K562 (cell line): ENCODE data around the gene FBXO33. TPM values are rescaled to one million over a fixed set of nuclear protein-coding genes. Genes with fewer than 3 reads are reported as not detected.

ENCODE experiments used
- ATAC-seq: fragments of 200-7000 bp; cut with Tn5 transposase; 3 replicates; pipeline ENCODE4 v1.9.1; 2020; ENCODE audit warnings: moderate library complexity
- BruUV-seq: library from RNA; stranded (reverse); fragments of 400-500 nt; replicated peaks from 2 replicates; lab custom pipeline; 2021; lab: Mats Ljungman, UMichigan
- CTCF ChIA-PET: fragments of 300-600 bp; formaldehyde crosslinking; extraction: SDS; loops from one replicate; lab custom pipeline; 2021; ENCODE audit warnings: low intra/inter-chr PET ratio; lab: Yijun Ruan, JAX
- POLR2A ChIA-PET: fragments of 300-600, 350-650 bp; sonication (Branson Sonifier 250); formaldehyde crosslinking; extraction: SDS; loops from one replicate; lab custom pipeline; 2021; ENCODE audit warnings: antibody characterized with exemption, inconsistent platforms; lab: Yijun Ruan, JAX
- DNase-seq, 4 experiments: peaks; one replicate each; pipeline versions ENCODE4 v3.0.0 to v3.0.0-alpha.2; 2011 to 2018; ENCODE audit warnings: low spot score in 3 of 4, mixed read lengths in 3 of 4; ENCODE audit errors: extremely low read depth in 1 of 4
- FAIRE-seq: peaks from 2 replicates; lab custom pipeline; 2011; peaks lifted over from hg19 to GRCh38; lab: Jason Lieb, UNC
- H2AFZ ChIP-seq: 2 replicates; pipeline ENCODE4 v1.6.0; 2011; ENCODE audit warnings: low read depth, low read length, control low read depth, inconsistent platforms
- H3K27ac ChIP-seq: fragments of 200-600 bp; 3 replicates; pipeline ENCODE4 v1.8.0; 2011; ENCODE audit warnings: low read depth, mild to moderate bottlenecking, control low read depth, inconsistent platforms, low read length, moderate library complexity, mixed read lengths; ENCODE audit errors: extremely low read depth
- H3K27me3 ChIP-seq, 2 experiments: fragments of 300-600 bp in 1 of 2; 2 replicates in 1 of 2; 3 replicates in 1 of 2; pipeline versions ENCODE4 v1.6.0 to v1.8.0; 2011; ENCODE audit warnings: inconsistent platforms in 2 of 2, low read length in 2 of 2, mild to moderate bottlenecking in 1 of 2, mixed read lengths in 1 of 2, moderate library complexity in 1 of 2; ENCODE audit not compliant: control insufficient read depth in 2 of 2, insufficient read depth in 2 of 2
- H3K36me3 ChIP-seq: fragments of 300-600 bp; 3 replicates; pipeline ENCODE4 v1.8.0; 2011; ENCODE audit warnings: mild to moderate bottlenecking, low read length, inconsistent platforms; ENCODE audit not compliant: control insufficient read depth, insufficient read depth
- H3K4me1 ChIP-seq, 2 experiments: fragments of 200-600 bp in 1 of 2; replicated peaks in 1 of 2; 2 replicates in 1 of 2; 3 replicates in 1 of 2; pipeline versions ENCODE4 v1.5.1 to v1.8.0; 2011; ENCODE audit warnings: inconsistent platforms in 2 of 2, low read length in 2 of 2, mild to moderate bottlenecking in 1 of 2, mixed read lengths in 1 of 2, moderate library complexity in 1 of 2; ENCODE audit not compliant: control insufficient read depth in 2 of 2, insufficient read depth in 2 of 2
- H3K4me2 ChIP-seq: 2 replicates; pipeline ENCODE4 v1.6.1; 2011; ENCODE audit warnings: low read length, control low read depth, inconsistent platforms, mixed read lengths; ENCODE audit not compliant: insufficient read depth
- H3K4me3 ChIP-seq: fragments of 200-600 bp; sonication (generic), shearing (Covaris generic); 2 replicates; pipeline ENCODE4 v1.5.1; 2016; ENCODE audit warnings: control low read depth, inconsistent platforms
- H3K79me2 ChIP-seq: fragments of 200-600 bp; 3 replicates; pipeline ENCODE4 v1.8.0; 2011; ENCODE audit warnings: low read length, inconsistent platforms; ENCODE audit not compliant: control insufficient read depth, insufficient read depth
- H3K9ac ChIP-seq, 2 experiments: 2 replicates each; pipeline versions ENCODE4 v1.6.0 to v1.6.1; 2011; ENCODE audit warnings: low read depth in 2 of 2, low read length in 2 of 2, control low read depth in 1 of 2, inconsistent platforms in 1 of 2, mild to moderate bottlenecking in 1 of 2, mixed read lengths in 1 of 2; ENCODE audit not compliant: insufficient read depth in 1 of 2
- H3K9me1 ChIP-seq: one replicate; pipeline ENCODE4 v1.6.0; 2011; ENCODE audit warnings: inconsistent platforms, mild to moderate bottlenecking, low read length, moderate library complexity; ENCODE audit not compliant: control insufficient read depth, insufficient read depth
- H3K9me3 ChIP-seq: replicated peaks from 2 replicates; pipeline ENCODE4 v1.5.1; 2011; ENCODE audit warnings: low read depth, low read length, inconsistent platforms; ENCODE audit not compliant: control insufficient read depth, insufficient read depth
- H4K20me1 ChIP-seq: replicated peaks from 2 replicates; pipeline ENCODE4 v1.6.1; 2011; ENCODE audit warnings: low read length, inconsistent platforms, mixed read lengths; ENCODE audit not compliant: control insufficient read depth, insufficient read depth
- ARID3A ChIP-seq: IDR thresholded peaks from 2 replicates; pipeline ENCODE4 v1.6.1; 2012; ENCODE audit warnings: low read depth, low read length, improper control_type of control experiment, borderline replicate concordance
- CBX3 ChIP-seq, 2 experiments: IDR thresholded peaks; 1 replicate in 1 of 2; 2 replicates in 1 of 2; pipeline ENCODE4 v1.6.1; 2012; ENCODE audit warnings: inconsistent platforms in 2 of 2, low read length in 2 of 2, borderline replicate concordance in 1 of 2, control low read depth in 1 of 2
- DNMT1 ChIP-seq: fragments of 450-650 bp; IDR thresholded peaks from 2 replicates; pipeline ENCODE4 v1.6.1; 2016; ENCODE audit warnings: antibody characterized with exemption, mild to moderate bottlenecking
- FOXO4 ChIP-seq: fragments of 450-650 bp; formaldehyde crosslinking; IDR thresholded peaks from 2 replicates; pipeline ENCODE4 v1.4.0; 2020; ENCODE audit warnings: mild to moderate bottlenecking, moderate library complexity
- ILF3 ChIP-seq: fragments of 450-650 bp; IDR thresholded peaks from 2 replicates; pipeline ENCODE4 v1.6.1; 2018; ENCODE audit warnings: antibody characterized with exemption, mild to moderate bottlenecking, moderate library complexity, borderline replicate concordance
- IRF9 ChIP-seq: fragments of 450-650 bp; IDR thresholded peaks from 2 replicates; pipeline ENCODE4 v1.6.1; 2016; ENCODE audit warnings: missing biosample characterization, missing genetic modification characterization
- RFX1 ChIP-seq: fragments of 450-650 bp; IDR thresholded peaks from 2 replicates; pipeline ENCODE4 v1.6.1; 2016; ENCODE audit warnings: mild to moderate bottlenecking, moderate library complexity
- WGBS: fragments of 100-300 bp; shearing (Covaris generic); methylation state at CpG from one replicate; pipeline ENCODE4 v1.1.6; 2016; ENCODE audit warnings: low coverage, mixed read lengths; ENCODE audit not compliant: insufficient coverage; ENCODE audit errors: missing lambda C conversion rate; 5-methylcytosine and 5-hydroxymethylcytosine counted together
- in situ Hi-C: fragments of 300-500 bp; cut with MboI; formaldehyde crosslinking; loops from 4 replicates; pipeline ENCODE4 v1.15.0; 2018; ENCODE audit warnings: inconsistent platforms, mixed read lengths
- intact Hi-C: fragments of 100-400 bp; cut with micrococcal nuclease; formaldehyde crosslinking; loops from 2 replicates; pipeline ENCODE4 v1.14.2; 2022
- polyA plus RNA-seq, 8 experiments: library from polyadenylated mRNA; depleted of rRNA in 4 of 8; stranded (reverse) in 5 of 8; unstranded in 3 of 8; fragments of >200 nt; fragmentation: Nextera tagmentation in 2 of 8; fragmentation: Illumina TruSeq in 1 of 8; extraction: Ambion mirVana in 2 of 8; extraction: Trizol in 1 of 8; gene quantifications; 2 replicates each; pipeline versions ENCODE4 v1.2.1 to v1.2.3, GENCODE V29; 2011 to 2014; ENCODE audit warnings: inconsistent platforms in 1 of 8, missing spikeins in 1 of 8
- total RNA-seq, 7 experiments: library from RNA; depleted of rRNA in 6 of 7; stranded (reverse); fragments of >200 nt in 6 of 7; fragmentation: Illumina TruSeq in 2 of 7; extraction: Trizol in 2 of 7; gene quantifications; 2 replicates each; pipeline versions ENCODE4 v1.2.1 to v1.2.3, GENCODE V29; 2011 to 2021; ENCODE audit warnings: low replicate concordance in 1 of 7
- TF ChIP-seq, protein P1 (sequence below): sonication (generic); formaldehyde crosslinking; IDR thresholded peaks from 2 replicates; pipeline ENCODE4 v1.8.0; 2023; ENCODE audit warnings: mild to moderate bottlenecking, missing genetic modification reagents

Gene FBXO33
- total and polyA plus RNA-seq, 9 of the 15 experiments (the other 6 are each of a cell fraction or from before 2014, with no cell fraction given): 1.6 to 7.5 (median 5.0) TPM

DNA sequence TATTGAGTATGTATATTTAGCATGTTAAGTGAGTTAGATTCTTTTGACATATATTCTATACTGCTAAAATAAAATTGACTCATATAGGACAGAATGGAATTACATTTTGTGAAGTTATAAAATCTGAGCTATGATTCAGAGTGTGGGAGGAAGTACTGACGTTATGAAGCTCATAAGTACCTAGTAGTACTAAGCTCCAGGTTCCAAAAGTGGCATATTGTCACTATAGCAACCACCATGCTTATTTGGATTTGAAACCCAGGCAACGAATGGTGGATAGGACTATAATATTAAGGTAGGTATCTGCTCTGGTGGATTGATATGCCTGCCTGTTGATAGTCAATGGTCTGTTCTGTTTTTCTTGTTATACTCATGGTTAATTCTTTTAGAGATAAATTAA, 2.2 kb upstream of the FBXO33 start:
- H3K9me1 ChIP-seq: no peaks in the 10 kb centered on the region
- POLR2A ChIA-PET: interaction anchor here (0.7 kb wide), 1 partner anchor 248 kb away, joined by 3 read pairs; no protein-coding TSS in a partner anchor
- 17% methylated on average over 2 of the region's 2 CpGs for WGBS
- no peak overlapping the region for H3K4me3 ChIP-seq
- DNase-seq: no peak
- no peak overlapping the region for H3K4me2 ChIP-seq
- in situ Hi-C loops: no loop called here
- H4K20me1 ChIP-seq: no peaks in the 10 kb centered on the region
- H3K27ac ChIP-seq: no peak overlapping the region
- no peaks in the 10 kb centered on the region for H3K36me3 ChIP-seq
- TF ChIP-seq RFX1: peak; percentile 28; the same call in 1 of the 2 replicates
- no peak for TF ChIP-seq FOXO4 (CRISPR knock-in tag)
- TF ChIP-seq, all 486 proteins: peak for 1
- Histone ChIP-seq H3K27me3 (no peaks in the 10 kb centered on the region), H3K9me3 (no peaks in the 10 kb centered on the region), H3K4me1 (peaks cover 2 to 16% of the 10 kb centered on the region in 2 experiments; a peak in 4 of 5 replicates), H3K9ac (no peak overlapping the region), H3K79me2 (peaks cover 12% of the 10 kb centered on the region), H2AFZ (no peak overlapping the region)
- FAIRE-seq: no peak
- intact Hi-C loops: loop anchor here (5.0 kb wide), 1 partner anchor 52 kb away; no protein-coding TSS in a partner anchor
- BruUV-seq: no TSS peak
- CTCF ChIA-PET: no interaction called here
- no peak for ATAC-seq

DNA sequence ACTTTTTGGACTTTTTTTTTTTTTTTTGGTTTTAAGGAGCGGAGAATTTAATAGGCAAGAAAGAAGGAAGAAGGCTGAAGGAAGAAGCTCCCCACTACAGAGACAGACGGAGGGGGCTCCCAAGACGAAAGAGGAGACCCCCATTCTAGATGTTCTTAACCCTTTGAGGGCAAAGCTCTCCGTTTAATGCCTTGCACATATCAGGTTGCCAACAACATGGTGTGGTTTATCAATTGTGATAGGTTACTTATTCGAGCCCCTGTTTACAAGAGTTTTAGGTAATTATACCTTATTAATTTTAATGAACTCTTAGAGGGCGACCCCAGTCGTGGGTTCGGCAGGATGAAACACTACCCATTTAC, 1.2 kb upstream of the FBXO33 start:
- CTCF ChIA-PET: interaction anchor here (0.7 kb wide), 1 partner anchor 223 kb away, joined by 3 read pairs; no protein-coding TSS in a partner anchor
- Histone ChIP-seq H3K79me2 (peaks cover 12% of the 10 kb centered on the region), H3K9me1 (no peaks in the 10 kb centered on the region), H4K20me1 (no peaks in the 10 kb centered on the region), H3K4me1 (peaks cover 2 to 16% of the 10 kb centered on the region in 2 experiments; a peak in 4 of 5 replicates), H3K27ac (no peak overlapping the region), H3K36me3 (no peaks in the 10 kb centered on the region), H3K4me3 (peak overlapping the region; percentile 71), H3K9ac (no peak overlapping the region), H2AFZ (peak overlapping the region; percentile 99), H3K9me3 (no peaks in the 10 kb centered on the region), H3K27me3 (no peaks in the 10 kb centered on the region), H3K4me2 (peak overlapping the region; percentile 89; the same call in 1 of the 2 replicates)
- intact Hi-C loops: loop anchor here (5.0 kb wide), 1 partner anchor 51 kb away; no protein-coding TSS in a partner anchor
- BruUV-seq: TSS peak; percentile 67
- DNase-seq (no peak), FAIRE-seq (no peak), ATAC-seq (no peak)
- POLR2A ChIA-PET: interaction anchor here (2.5 kb wide), 1 partner anchor 10 kb away, joined by 15 read pairs; no protein-coding TSS in a partner anchor
- 5% methylated on average over 7 of the region's 8 CpGs for WGBS
- in situ Hi-C loops: no loop called here
- TF ChIP-seq IRF9 (tag): no peak
- no peak for TF ChIP-seq DNMT1
- TF ChIP-seq, protein P1, sequence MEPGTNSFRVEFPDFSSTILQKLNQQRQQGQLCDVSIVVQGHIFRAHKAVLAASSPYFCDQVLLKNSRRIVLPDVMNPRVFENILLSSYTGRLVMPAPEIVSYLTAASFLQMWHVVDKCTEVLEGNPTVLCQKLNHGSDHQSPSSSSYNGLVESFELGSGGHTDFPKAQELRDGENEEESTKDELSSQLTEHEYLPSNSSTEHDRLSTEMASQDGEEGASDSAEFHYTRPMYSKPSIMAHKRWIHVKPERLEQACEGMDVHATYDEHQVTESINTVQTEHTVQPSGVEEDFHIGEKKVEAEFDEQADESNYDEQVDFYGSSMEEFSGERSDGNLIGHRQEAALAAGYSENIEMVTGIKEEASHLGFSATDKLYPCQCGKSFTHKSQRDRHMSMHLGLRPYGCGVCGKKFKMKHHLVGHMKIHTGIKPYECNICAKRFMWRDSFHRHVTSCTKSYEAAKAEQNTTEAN (CRISPR knock-in tag): no peak
- no peak for TF ChIP-seq CBX3 (IDR thresholded peaks at IDR 0.05; ENCODE audit: borderline replicate concordance in 1 of 2, low read length in 2 of 2)
- no peak for TF ChIP-seq ARID3A
- no peak for TF ChIP-seq ILF3
